Measurements from ENCODE around the gene TSPOAP1. TPM values are rescaled to one million over a fixed set of nuclear protein-coding genes. Genes with fewer than 3 reads are reported as not detected.

The TSPOAP1 gene
- total and polyA plus RNA-seq, 2 experiments from 2014 or later = 15.4 to 19.0 TPM

- no peaks in the 10 kb centered on the region for H3K9me2 ChIP-seq (replicated peaks; ENCODE audit: insufficient read depth)
- no peak overlapping the region for H3K4me2 ChIP-seq
- H3K36me3 ChIP-seq (replicated peaks; ENCODE audit: insufficient read depth, low read depth) = no peaks in the 10 kb centered on the region
- 91% methylated on average over 21 of the region's 21 CpGs for WGBS (ENCODE audit: low lambda C conversion rate, missing lambda C conversion rate)
- no peak for DNase-seq (ENCODE audit: low spot score)
- H3K4me3 ChIP-seq = no peak overlapping the region
- no peaks in the 10 kb centered on the region for H3K27me3 ChIP-seq
- H4K20me1 ChIP-seq (ENCODE audit: insufficient read depth, poor library complexity, severe bottlenecking) = no peaks in the 10 kb centered on the region
- H3K4me1 ChIP-seq (ENCODE audit: insufficient read depth) = no peaks in the 10 kb centered on the region
- H3K9me3 ChIP-seq (ENCODE audit: low read depth) = no peaks in the 10 kb centered on the region
- no peaks in the 10 kb centered on the region for H3K79me2 ChIP-seq
- H3K27ac ChIP-seq = no peak overlapping the region
- TF ChIP-seq CTCF (IDR thresholded peaks at IDR 0.05; ENCODE audit: poor library complexity) = no peak
- no peak for TF ChIP-seq EZH2phosphoT487 (IDR thresholded peaks at IDR 0.05; ENCODE audit: low read depth, severe bottlenecking, unreplicated experiment)
- TF ChIP-seq EZH2 (IDR thresholded peaks at IDR 0.05; ENCODE audit: borderline replicate concordance) = no peak
- no peak overlapping the region for H2AFZ ChIP-seq
These were observed 57.2 kb downstream of the TSPOAP1 start for GRCh38 chr17:58271216-58271931.

- Histone ChIP-seq H2AFZ (no peak overlapping the region), H3K9me3 (ENCODE audit: low read depth) (no peaks in the 10 kb centered on the region), H3K27ac (no peak overlapping the region), H3K4me2 (no peak overlapping the region), H3K4me3 (no peak overlapping the region), H3K79me2 (no peaks in the 10 kb centered on the region), H4K20me1 (ENCODE audit: insufficient read depth, poor library complexity, severe bottlenecking) (no peaks in the 10 kb centered on the region), H3K4me1 (ENCODE audit: insufficient read depth) (no peaks in the 10 kb centered on the region), H3K36me3 (replicated peaks; ENCODE audit: insufficient read depth, low read depth) (no peaks in the 10 kb centered on the region), H3K27me3 (no peaks in the 10 kb centered on the region), H3K9me2 (replicated peaks; ENCODE audit: insufficient read depth) (no peaks in the 10 kb centered on the region)
- no peak for DNase-seq (ENCODE audit: low spot score)
- 88% methylated on average over 15 of the region's 15 CpGs for WGBS (ENCODE audit: low lambda C conversion rate, missing lambda C conversion rate)
- TF ChIP-seq CTCF (IDR thresholded peaks at IDR 0.05; ENCODE audit: poor library complexity) = no peak
- TF ChIP-seq EZH2 (IDR thresholded peaks at IDR 0.05; ENCODE audit: borderline replicate concordance) = no peak
- TF ChIP-seq EZH2phosphoT487 (IDR thresholded peaks at IDR 0.05; ENCODE audit: low read depth, severe bottlenecking, unreplicated experiment) = no peak
These were observed 57.9 kb downstream of the TSPOAP1 start for GRCh38 chr17:58270476-58271215.

- Histone ChIP-seq H3K9me2 (replicated peaks; ENCODE audit: insufficient read depth) (no peaks in the 10 kb centered on the region), H3K36me3 (replicated peaks; ENCODE audit: insufficient read depth, low read depth) (no peaks in the 10 kb centered on the region), H4K20me1 (ENCODE audit: insufficient read depth, poor library complexity, severe bottlenecking) (no peaks in the 10 kb centered on the region), H3K9me3 (ENCODE audit: low read depth) (no peaks in the 10 kb centered on the region), H3K79me2 (no peaks in the 10 kb centered on the region), H2AFZ (no peak overlapping the region), H3K4me2 (no peak overlapping the region), H3K27ac (no peak overlapping the region), H3K4me3 (no peak overlapping the region), H3K27me3 (no peaks in the 10 kb centered on the region), H3K4me1 (ENCODE audit: insufficient read depth) (no peaks in the 10 kb centered on the region)
- no peak for TF ChIP-seq EZH2phosphoT487 (IDR thresholded peaks at IDR 0.05; ENCODE audit: low read depth, severe bottlenecking, unreplicated experiment)
- no peak for TF ChIP-seq CTCF (IDR thresholded peaks at IDR 0.05; ENCODE audit: poor library complexity)
- no peak for TF ChIP-seq EZH2 (IDR thresholded peaks at IDR 0.05; ENCODE audit: borderline replicate concordance)
- 82% methylated on average over 9 of the region's 9 CpGs for WGBS (ENCODE audit: low lambda C conversion rate, missing lambda C conversion rate)
- DNase-seq (ENCODE audit: low spot score) = no peak
These were observed 58.9 kb downstream of the TSPOAP1 start for GRCh38 chr17:58269557-58270291.

All from hepatocyte (in vitro differentiated cells).